Activated CD4-positive, alpha-beta T cell treated with anti-CD3 and anti-CD28 coated beads for 24 hours (primary cell): ENCODE data around the gene XPNPEP2.
"Not testable (repeated sequence)": the region's sequence is repeated elsewhere in the genome, so short reads cannot be mapped to it uniquely, and the experiment has no call there.

Experiments used
- DNase-seq, 2 donors: peaks; one replicate each; pipeline ENCODE4 v3.0.0-alpha.2; 2020; ENCODE audit warnings: low read depth in 2 of 2

Gene XPNPEP2

DNA sequence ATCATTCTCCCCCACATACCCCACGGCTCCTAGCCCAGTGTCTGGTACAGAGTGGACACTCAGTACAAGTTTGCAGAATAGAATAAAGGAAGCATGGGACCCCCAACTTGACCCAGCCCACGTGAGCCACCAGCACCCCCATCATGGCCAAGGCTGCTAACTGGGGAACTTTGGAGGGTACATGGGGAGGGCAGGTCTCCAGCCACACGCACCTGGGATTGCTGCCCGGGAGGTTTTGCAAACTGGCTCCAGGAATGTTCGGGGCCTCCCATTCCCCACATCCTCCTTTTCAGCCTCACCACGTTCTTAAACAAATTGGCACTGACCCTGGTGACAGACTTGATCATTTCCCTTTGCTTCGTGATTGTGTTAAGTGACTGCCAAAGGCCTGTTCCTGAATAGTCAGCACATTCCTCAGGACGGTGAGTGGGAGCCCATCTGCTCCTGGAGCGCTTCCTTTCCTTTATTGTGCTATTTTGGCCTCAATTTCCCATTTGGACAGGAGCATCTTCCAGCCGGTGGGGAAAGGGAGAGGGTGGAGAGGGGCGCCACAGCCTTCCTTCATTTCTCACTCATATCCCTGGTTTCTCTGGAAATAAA is 18.7 kb upstream of the XPNPEP2 start:
- DNase-seq: no peak

DNA sequence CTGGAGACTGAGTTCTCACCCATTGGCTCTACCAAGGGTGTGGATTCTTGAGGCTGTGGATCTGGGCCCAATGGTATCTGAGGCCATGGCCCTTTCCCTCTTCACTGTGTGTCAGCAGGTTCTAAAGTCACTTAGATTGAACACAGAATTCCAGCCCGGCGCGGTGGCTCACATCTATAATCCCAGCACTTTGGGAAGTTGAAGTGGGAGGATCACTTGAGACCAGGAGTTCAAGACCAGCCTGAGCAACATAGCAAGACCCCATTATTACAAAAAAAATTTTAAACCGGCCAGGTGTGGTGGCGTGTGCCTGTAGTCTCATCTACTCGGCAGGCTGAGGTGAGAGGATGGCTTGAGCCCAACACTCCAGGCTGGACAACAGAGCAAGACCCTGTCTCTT is 18.0 kb upstream of the XPNPEP2 start:
- DNase-seq: no peak

DNA sequence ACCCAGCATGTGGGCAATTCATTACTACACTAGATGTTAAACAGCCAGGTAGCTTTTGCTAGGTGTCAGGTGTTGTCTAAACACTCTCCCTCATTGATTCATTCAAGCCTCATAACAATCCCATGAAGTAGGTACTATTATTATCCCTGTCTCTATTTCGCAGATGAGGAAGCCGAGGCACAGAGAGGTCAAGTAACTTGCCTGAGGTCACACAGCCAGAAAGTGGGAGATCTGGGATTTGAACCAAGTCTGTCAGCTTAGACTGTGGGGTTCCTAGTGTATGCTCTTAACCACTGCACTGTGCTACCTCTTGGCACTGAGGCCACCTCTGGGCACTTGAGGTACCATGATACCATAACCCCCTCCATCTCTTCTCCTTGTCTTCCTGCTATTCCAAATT is 17.4 kb upstream of the XPNPEP2 start:
- DNase-seq: no peak

DNA sequence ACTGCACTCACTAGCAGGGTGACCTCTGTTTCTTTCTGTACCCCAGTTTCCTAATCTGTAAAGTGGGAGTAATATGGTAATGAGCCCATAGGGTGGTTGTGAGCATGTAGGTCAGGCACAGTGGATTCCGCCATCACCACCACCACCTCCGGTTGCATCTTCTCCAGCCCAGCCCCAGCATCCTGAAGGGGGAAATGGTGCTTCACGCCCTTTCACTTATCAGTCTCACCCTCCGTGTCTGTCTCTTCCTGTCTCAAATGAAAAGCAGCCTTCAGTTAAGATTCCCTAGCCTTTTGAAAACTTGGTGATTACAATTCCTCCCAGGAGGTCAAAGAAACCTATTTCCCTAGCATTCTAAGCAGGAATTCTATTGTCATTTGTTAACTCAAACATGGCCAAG is 16.9 kb upstream of the XPNPEP2 start:
- DNase-seq: no peak

DNA sequence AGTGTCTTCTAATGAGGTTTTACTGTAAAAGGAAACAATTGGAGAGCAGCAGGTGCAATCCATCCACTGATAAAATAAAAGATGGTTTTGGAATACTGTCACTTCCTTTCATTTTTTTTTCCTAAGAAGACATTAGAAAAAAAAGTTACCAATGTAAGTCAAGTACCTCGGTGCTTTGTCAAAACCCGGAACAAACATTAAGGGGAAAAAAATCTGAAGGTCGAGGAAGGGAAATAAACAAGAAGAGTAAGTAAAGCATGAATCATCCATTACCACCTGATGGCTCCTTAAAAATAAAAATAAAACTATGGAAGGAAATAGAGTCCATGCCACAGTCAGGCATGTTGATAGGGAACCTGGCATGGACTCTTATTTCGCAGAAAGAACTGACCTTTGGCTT is 15.3 kb upstream of the XPNPEP2 start:
- no peak for DNase-seq

DNA sequence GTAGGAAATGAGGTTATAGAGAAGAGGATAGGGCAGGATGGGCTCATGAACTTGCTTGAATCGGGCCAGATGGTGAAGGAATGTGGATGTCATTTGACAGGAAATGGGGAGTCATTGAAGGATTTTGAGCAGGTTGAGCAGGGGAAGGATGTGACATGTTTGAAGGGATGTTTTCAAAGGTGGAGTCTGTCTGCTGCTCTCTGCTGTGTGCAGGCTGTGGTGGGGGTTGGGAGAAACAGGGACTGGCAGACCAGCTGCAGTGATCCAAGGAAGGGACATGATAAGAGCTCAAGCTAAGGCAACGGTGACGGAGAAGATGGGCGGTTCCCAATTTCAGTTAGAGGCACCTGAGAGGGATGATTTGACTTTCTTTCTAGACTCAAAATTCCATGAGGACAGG is 14.0 kb upstream of the XPNPEP2 start:
- DNase-seq: no peak

DNA sequence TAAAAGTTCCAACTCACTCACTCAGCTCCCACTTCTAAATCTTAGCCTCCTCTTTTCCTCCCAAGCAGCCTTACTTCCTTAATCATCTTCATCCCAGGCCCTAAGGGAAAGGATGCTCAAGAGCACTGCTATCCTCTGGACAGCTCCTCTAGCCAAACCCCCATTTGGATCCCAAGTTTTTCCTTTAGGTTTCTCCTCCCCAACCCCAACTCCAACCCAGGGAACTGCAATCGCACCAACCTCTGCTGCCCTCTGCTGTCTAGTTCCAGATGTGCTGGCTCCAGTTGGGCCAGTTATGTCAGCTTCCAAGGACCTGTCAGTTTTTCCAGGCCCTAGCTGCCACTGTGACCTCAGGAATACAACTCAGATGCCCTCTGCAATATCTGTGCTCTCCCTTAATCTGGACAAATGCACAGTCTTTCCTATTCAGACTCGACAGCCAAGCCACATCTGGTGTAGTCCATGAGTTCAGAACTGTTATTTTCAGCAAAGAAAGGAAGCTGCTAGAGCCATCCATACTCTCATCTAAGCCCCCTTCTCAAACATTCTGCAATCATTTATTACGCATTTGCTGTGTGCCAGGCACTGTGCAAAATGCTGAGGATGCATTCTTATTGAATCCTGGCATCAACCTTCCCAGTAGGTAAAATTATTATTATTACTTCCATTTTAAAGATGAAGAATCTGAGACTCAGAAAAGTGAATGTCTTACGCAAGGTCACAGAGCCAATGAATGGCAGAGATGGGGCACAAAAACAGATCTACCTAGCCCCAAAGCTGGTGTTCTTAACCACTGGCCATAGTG is 12.3 kb upstream of the XPNPEP2 start:
- peak; percentile 15 to 44 for DNase-seq

DNA sequence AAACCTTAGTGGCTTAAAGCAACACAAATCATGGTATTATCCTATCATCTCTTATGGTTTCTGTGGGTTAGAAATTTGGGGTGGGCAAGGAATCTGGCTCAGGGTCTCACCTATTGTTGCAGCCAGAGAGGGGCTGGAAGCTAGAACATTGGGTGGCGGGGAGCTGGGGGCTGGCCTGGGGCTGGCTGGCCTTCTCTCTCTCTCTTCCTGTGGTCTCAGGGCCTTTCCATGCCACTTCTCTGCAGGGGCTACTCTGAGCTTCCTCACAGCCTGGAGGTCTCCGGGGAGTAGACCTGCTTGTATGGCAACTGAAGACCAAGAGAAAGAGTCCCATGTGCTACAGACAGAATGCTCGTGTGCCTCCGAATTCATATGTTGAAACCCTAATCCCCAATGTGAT is 10.7 kb upstream of the XPNPEP2 start:
- DNase-seq: no peak

DNA sequence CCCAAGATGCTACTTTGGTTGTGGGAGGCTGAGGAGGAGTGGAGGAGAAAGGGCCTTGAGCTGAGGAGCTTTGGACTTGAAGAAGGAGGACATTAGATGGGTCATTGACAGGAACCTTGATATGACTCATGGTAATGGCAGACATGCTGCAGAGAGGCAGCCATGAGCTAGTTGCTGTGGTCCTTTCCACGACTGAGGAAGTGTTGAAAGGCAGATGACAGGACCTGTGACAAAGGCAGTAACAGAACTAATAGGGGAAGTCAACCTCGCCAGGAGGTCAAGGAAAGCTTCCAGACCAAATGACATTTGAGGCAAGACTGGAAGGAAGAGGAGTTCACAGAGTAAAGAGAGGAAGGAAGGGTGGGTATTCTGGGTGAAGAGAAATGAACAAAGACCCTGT is 7.6 kb upstream of the XPNPEP2 start:
- DNase-seq: no peak

DNA sequence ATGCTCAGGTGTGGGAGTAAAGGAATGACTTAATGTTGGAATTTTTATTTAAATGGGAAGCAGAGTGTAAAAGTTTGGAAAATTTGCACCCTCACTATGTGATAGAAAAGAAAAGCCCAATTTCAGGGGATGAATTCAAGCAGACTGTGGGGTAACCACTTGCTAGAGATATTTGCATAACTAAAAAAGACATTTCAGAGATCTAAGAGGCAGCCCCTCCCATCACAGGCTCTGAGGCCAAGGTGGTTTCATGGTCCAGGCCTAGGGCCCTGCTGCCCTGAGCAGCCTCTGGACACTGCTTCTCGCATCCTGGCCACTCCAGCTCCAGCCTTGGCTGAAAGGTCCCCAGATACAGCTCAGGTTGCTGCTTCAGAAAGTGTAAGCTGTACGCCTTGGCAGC is 5.9 kb upstream of the XPNPEP2 start:
- DNase-seq: no peak

DNA sequence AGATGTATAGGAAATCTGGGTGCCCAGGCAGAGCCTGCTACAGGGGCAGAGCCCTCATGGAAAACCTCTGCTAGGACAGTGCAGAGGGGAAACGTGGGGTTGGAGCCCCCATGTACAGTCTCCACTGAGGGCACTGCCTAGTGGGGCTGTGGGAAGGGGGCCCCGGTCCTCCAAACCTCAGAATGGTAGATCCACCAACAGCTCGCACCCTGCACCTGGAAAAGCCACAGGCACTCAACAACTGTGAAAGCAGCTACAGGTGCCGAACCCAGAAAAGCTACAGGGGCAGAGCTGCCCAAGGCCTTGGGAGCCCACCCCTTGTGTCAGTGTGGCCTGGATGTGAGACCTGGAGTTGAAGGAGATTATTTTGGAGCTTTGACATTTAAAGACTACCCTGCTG is 5.4 kb upstream of the XPNPEP2 start:
- DNase-seq: no peak

DNA sequence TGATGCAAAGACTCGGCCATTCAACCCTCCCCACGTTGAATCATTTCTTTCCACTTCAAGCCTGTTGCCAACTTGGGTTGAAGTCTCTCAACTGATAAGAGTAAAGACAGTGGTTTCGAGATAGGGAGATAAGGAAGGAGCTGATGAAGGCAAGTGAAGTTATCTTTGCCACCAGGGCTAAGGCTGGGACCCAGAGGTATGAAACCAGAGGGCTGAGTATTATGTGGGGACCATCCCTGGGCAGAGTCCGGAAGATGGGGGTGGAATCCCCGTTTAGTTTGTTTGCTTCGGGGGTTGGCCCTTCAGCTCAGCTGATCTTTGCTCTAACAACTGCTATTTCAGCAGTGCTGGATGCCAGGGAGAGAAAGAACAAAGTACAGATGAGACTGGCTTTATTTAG is 2.3 kb upstream of the XPNPEP2 start:
- DNase-seq: no peak

DNA sequence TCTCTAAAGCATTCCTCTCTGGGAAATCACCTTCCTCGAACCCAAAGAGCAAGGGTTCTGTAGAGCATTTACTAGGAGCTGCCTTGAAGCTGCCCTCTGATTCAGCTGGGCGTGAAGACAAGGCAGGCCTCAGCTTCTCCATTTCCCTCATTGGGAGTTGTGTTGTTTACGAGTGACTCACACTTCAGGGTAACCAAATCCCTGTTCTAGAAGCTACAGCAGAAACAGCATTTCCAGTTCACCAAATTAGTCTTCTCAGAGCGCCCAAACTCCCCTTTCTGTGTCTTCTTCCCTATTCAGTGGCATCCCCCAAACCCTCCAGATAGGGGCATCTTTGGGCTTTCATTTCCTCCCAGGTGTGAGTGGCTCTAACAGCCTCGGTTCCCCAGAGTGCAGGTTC is 863 bp upstream of the XPNPEP2 start:
- DNase-seq: no peak

DNA sequence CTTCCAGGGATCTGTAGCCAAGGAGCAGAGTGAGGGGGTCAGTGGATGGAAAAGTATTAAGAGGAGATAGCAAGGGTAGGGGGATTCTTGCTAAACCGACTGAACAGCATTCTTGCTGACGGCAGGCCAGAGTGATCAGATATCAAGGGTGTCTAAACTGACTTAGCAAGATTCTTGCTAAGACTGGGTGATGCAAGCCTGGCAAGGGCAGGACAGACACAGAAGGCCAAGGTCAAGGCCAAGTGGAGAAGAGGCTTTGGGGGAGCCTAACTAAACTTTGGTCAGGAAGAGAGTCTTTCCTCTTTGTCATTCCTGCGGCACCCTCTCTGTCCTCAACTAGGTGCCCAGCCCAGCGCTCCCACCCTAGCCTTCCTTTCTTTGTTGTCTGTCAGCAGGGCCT is 799 bp downstream of the XPNPEP2 start:
- DNase-seq: no peak

DNA sequence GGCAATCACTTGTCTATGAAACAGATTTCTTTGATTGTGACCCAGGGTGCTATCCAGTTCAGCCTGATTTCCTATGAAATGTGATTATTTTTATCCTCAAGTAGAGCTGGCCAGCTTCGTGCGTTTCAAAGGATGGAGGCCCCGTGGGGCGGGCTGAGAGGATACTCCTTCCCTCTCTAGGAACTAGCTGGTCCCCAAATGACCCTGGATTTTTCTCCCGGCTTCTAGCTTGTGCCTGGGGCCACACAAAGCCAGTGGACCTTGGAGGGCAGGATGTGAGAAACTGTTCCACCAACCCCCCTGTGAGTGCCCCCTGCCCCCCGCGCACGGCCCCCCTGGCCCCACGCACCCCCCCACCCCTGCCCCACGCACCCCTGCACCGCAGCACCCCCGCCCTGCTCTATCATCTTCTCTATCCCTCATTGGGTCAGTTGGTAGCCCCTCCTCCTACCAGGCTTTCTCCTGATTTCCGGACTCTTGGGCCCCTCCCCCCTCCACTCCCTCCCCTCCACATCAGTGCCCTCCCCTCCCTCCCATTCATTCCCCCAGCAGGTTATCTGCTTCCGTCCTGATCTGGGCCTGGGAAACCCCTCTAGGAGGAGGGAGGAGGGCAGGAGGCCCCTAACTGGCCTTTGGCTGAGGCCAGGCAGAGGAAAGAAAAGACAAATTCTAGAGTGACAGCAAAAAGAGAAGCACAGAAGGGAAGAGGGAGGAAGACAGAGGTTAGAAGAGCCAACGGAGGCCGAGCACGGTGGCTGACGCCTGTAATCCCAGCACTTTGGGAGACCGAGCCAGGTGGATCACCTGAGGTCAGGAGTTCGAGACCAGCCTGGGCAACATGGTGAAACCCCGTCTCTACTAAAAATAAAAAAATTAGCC is 3.3 kb downstream of the XPNPEP2 start:
- no peak for DNase-seq

DNA sequence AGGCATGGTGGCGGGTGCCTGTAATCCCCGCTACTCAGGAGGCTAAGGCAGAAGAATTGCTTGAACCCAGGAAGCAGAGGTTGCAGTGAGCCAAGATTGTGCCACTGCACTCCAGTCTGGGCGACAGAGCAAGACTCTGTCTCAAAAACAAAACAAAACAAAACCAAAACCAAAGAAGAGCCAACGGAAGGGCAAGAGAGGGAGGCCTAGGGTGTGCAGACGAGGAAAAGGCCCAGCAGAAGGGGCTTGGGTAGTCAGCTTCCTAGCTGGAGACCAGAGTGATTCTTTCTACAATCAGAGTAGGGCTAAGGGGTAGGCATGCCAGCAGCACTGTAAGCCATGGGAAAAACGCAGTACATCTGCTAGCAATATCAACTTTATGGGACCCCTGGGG is 4.0 kb downstream of the XPNPEP2 start:
- DNase-seq: not testable (repeated sequence)

DNA sequence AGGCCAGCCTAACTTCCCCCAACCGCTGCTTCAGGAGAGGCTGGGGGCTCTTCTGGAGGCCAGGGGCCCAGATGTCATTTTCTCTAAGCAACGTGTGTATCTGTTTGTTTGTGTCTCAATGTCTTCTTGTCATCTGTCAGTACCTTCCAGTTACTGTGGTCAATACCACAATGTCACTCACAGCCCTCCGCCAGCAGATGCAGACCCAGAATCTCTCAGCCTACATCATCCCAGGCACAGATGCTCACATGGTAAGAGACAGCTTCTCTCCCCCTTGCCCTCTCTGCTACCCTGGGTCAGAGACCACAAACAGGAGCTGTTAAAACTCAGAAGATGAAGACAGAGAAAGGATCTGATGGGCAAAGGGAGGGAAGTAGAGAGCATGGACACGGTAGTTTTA is 5.0 kb downstream of the XPNPEP2 start:
- DNase-seq: no peak

DNA sequence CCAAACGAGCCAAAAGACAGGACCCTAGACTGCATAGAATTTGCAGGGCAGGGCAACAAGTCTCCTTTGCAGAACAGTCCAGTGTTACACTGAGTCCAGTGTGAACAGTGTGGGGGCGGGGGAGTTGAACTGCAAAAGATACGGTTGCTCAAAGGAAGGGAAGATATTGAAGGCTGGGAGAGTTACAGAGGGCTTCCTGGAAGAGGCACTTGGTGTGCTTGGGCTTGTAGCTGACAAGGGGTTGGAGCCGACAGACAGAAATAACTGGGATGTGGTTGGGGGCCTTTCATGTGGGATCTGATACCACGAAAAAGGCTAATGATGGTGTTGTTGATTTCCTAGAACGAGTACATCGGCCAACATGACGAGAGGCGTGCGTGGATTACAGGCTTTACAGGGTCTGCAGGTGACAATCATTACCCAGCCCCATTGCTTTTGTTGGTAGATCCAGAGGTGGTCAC is 6.1 kb downstream of the XPNPEP2 start:
- no peak for DNase-seq

DNA sequence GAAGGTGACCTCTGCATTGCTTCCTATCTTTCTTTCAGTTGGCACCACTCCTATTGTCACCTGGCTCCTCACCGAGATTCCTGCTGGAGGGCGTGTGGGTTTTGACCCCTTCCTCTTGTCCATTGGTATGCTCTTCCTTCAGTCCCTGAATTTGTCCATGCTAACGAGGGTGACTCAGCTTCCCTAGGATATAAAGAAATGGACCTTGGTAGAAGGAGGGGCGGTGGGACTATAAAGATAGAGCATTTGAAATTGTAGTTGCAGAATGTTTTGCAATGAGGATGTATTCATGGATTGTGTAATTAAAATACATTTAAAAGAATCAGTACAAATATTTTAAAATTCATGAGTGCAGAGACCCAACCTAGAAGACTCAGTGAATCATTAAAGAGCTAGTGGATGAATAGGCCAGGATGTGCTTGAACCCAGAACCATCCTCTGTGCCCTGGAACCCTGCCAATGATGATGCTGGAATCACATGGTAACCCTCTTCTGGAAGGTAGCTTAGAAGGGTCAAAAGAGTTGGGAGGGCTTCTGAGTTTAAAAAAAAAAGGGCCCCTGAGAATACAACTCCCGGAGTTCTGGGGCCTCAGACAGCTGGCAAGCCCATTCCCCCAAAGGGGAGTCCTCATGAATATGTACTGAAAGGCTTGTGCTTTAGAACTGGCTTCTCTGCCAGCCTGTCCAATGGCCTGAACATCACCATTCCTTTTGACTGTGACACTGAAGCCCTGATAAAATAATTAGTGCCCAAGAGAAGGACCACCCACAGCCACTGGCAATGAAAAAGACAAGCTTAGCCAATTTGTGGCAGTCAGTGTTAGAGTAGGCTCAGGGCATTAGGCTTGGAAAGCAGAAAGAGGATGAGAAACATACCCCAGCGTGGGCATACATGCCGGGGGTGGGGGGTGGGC is 8.0 kb downstream of the XPNPEP2 start:
- no peak for DNase-seq

DNA sequence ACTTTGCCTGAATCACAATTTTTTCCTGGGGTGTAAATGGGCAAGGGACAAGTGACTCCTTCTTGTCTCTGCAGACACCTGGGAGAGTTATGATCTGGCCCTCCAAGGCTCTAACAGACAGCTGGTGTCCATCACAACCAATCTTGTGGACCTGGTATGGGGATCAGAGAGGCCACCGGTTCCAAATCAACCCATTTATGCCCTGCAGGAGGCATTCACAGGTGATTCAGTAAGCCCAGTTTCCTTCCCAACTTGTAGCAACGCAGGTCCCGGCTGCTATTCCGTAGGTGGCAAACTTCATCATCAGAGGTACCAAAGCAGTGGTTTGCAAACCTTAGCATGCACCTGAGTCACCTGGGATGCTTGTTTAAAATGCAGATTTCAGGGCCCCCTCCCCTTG is 8.8 kb downstream of the XPNPEP2 start:
- DNase-seq: no peak

DNA sequence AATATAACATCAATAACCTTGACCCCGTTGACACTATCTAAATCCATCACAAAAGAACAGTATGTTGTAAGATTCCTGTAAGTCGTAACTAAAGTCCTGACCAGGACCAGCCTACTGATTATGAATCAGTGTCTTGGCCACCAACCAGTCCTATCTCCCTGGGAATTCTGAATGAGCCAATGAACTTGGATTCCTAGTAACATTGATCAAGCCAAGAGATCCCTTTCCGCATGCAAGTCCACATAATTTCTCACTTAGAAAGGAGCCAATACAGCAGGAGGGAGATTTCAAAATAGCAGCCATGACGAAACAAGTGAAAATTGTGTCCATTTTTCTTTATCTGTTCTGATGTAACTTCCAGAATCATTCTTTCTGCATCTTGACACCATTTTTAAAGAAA is 9.5 kb downstream of the XPNPEP2 start:
- no peak for DNase-seq

DNA sequence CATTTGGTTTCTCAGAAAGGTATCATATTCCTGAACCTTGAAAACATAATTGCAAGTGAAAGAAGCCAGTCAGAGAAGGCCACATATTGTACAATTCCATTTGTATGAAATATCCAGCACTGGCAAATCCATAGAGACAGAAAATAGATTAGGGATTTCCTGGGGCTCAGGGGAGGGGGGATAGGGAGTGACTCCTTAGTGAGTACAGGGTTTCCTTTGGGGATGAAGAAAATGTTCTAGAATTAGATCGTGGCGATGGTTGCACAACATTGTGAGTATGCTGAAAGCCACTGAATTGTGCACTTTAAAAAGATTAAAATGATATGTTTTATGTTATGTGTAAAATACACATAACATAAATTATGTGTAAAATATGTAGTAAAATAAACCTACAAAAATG is 10.3 kb downstream of the XPNPEP2 start:
- DNase-seq: no peak
